Neural cell (in vitro differentiated cells): Measurements from ENCODE around the gene KCNQ2. TPM values are rescaled to one million over a fixed set of nuclear protein-coding genes. Genes with fewer than 3 reads are reported as not detected.

Experiments
- H2AFZ ChIP-seq: fragments of 200-600, 300-800 bp; sonication (generic), shearing (Covaris generic); 2 replicates; pipeline ENCODE4 v1.6.0; 2014; ENCODE audit warnings: low read depth, mild to moderate bottlenecking, antibody characterized with exemption, low read length, moderate library complexity
- H3F3A ChIP-seq: fragments of 200-600 bp; shearing (Covaris generic); 2 replicates; pipeline ENCODE4 v1.6.1; 2016; ENCODE audit warnings: mild to moderate bottlenecking, moderate library complexity, mixed read lengths, antibody characterized with exemption, low read length; ENCODE audit not compliant: insufficient read depth, poor library complexity, severe bottlenecking
- H3K27ac ChIP-seq: fragments of 200-600, 300-800 bp; sonication (generic), shearing (Covaris generic); 2 replicates; pipeline ENCODE4 v1.5.1; 2014; ENCODE audit warnings: mild to moderate bottlenecking, low read length, moderate library complexity
- H3K27me3 ChIP-seq: fragments of 300-800, 200-600 bp; sonication (generic), shearing (Covaris generic); 2 replicates; pipeline ENCODE4 v1.6.0; 2014; ENCODE audit warnings: mild to moderate bottlenecking, low read depth, low read length, moderate library complexity; ENCODE audit not compliant: insufficient read depth
- H3K36me3 ChIP-seq: fragments of 300-800, 200-600 bp; sonication (generic), shearing (Covaris generic); 2 replicates; pipeline ENCODE4 v1.5.1; 2014; ENCODE audit warnings: mild to moderate bottlenecking, antibody characterized with exemption, low read length, moderate library complexity; ENCODE audit not compliant: insufficient read depth
- H3K4me2 ChIP-seq: fragments of 300-800, 200-600 bp; sonication (generic), shearing (Covaris generic); 2 replicates; pipeline ENCODE4 v1.6.0; 2014; ENCODE audit warnings: mild to moderate bottlenecking, low read length
- H3K4me3 ChIP-seq: fragments of 300-800, 200-600 bp; sonication (generic), shearing (Covaris generic); 2 replicates; pipeline ENCODE4 v1.5.1; 2014; ENCODE audit warnings: mild to moderate bottlenecking, low read length, moderate library complexity
- H3K79me2 ChIP-seq: fragments of 200-600 bp; shearing (Covaris generic); replicated peaks from 2 replicates; pipeline ENCODE4 v1.6.0; 2014; ENCODE audit warnings: mild to moderate bottlenecking, low read length, moderate library complexity; ENCODE audit not compliant: insufficient read depth
- H3K9ac ChIP-seq: fragments of 300-800, 200-600 bp; sonication (generic), shearing (Covaris generic); 2 replicates; pipeline ENCODE4 v1.6.1; 2016; ENCODE audit warnings: mild to moderate bottlenecking, low read length, mixed read lengths
- H3K9me2 ChIP-seq: fragments of 200-600 bp; shearing (Covaris generic); 2 replicates; pipeline ENCODE4 v1.6.1; 2016; ENCODE audit warnings: mild to moderate bottlenecking, low read length, mixed read lengths; ENCODE audit not compliant: insufficient read depth
- H3K9me3 ChIP-seq: fragments of 200-600, 300-800 bp; sonication (generic), shearing (Covaris generic); 2 replicates; pipeline ENCODE4 v1.6.1; 2016; ENCODE audit warnings: mild to moderate bottlenecking, mixed run types, low read length, moderate library complexity, mixed read lengths
- H4K20me1 ChIP-seq: fragments of 200-600 bp; shearing (Covaris generic); 2 replicates; pipeline ENCODE4 v1.6.1; 2016; ENCODE audit warnings: mild to moderate bottlenecking, mixed run types; ENCODE audit not compliant: insufficient read depth
- CTCF ChIP-seq: fragments of 450-650 bp; IDR thresholded peaks from 2 replicates; pipeline ENCODE4 v1.5.1; 2014; ENCODE audit warnings: antibody characterized with exemption, mild to moderate bottlenecking, moderate library complexity; ENCODE audit not compliant: poor library complexity, severe bottlenecking
- EP300 ChIP-seq: fragments of 450-650 bp; conservative IDR thresholded peaks from 2 replicates; pipeline ENCODE4 v1.6.1; 2014; ENCODE audit warnings: antibody characterized with exemption, mild to moderate bottlenecking, moderate library complexity; ENCODE audit not compliant: poor library complexity, severe bottlenecking
- EZH2 ChIP-seq: fragments of 200-600, 300-800 bp; shearing (Covaris generic), sonication (generic); IDR thresholded peaks from 2 replicates; pipeline ENCODE4 v1.6.1; 2014; ENCODE audit warnings: antibody characterized with exemption, low read length, borderline replicate concordance, mild to moderate bottlenecking; ENCODE audit not compliant: insufficient read depth, poor library complexity, severe bottlenecking
- MXI1 ChIP-seq: fragments of 450-650 bp; conservative IDR thresholded peaks from 2 replicates; pipeline ENCODE4 v1.6.1; 2014; ENCODE audit warnings: antibody characterized with exemption, mild to moderate bottlenecking; ENCODE audit not compliant: poor library complexity, severe bottlenecking
- POLR2AphosphoS5 ChIP-seq: IDR thresholded peaks from 2 replicates; pipeline ENCODE4 v1.6.1; 2012
- RAD21 ChIP-seq: fragments of 450-650 bp; conservative IDR thresholded peaks from 2 replicates; pipeline ENCODE4 v1.6.1; 2014; ENCODE audit warnings: antibody characterized with exemption, mild to moderate bottlenecking, moderate library complexity
- REST ChIP-seq: IDR thresholded peaks from 2 replicates; pipeline ENCODE4 v1.6.1; 2012; ENCODE audit warnings: borderline replicate concordance
- SMC3 ChIP-seq: fragments of 450-650 bp; conservative IDR thresholded peaks from 2 replicates; pipeline ENCODE4 v1.6.1; 2014; ENCODE audit warnings: antibody characterized with exemption, mild to moderate bottlenecking, moderate library complexity; ENCODE audit not compliant: poor library complexity
- TAF1 ChIP-seq: IDR thresholded peaks from 2 replicates; pipeline ENCODE4 v1.6.1; 2012; ENCODE audit warnings: low read depth
- polyA plus RNA-seq: library from polyadenylated mRNA; depleted of rRNA; stranded (reverse); fragments of >200 nt; gene quantifications from 2 replicates; pipeline ENCODE4 v1.2.3, GENCODE V29; 2014

Gene KCNQ2
- polyA plus RNA-seq, 1 donor from 2014 or later = 84.7 TPM

- Histone ChIP-seq H3K27me3 (no peaks in the 10 kb centered on the region), H3K9me2 (no peaks in the 10 kb centered on the region), H3K9ac (no peak overlapping the region), H4K20me1 (no peaks in the 10 kb centered on the region), H3K36me3 (no peaks in the 10 kb centered on the region), H3K9me3 (no peaks in the 10 kb centered on the region), H3K27ac (no peak overlapping the region), H3F3A (no peaks in the 10 kb centered on the region), H3K4me3 (no peak overlapping the region), H3K4me2 (no peak overlapping the region), H2AFZ (no peak overlapping the region), H3K79me2 (no peaks in the 10 kb centered on the region)
- TF ChIP-seq EZH2 (no peak), EP300 (no peak), TAF1 (no peak), REST (no peak), MXI1 (no peak), SMC3 (no peak), CTCF (no peak), RAD21 (no peak), POLR2AphosphoS5 (no peak)
Observed at GRCh38 chr20:63374504-63374903, 98.0 kb downstream of the KCNQ2 start.

- Histone ChIP-seq H3K27ac (no peak overlapping the region), H3K27me3 (no peaks in the 10 kb centered on the region), H3F3A (no peaks in the 10 kb centered on the region), H3K79me2 (no peaks in the 10 kb centered on the region), H3K9me3 (no peaks in the 10 kb centered on the region), H2AFZ (no peak overlapping the region), H4K20me1 (no peaks in the 10 kb centered on the region), H3K36me3 (no peaks in the 10 kb centered on the region), H3K4me2 (no peak overlapping the region), H3K9me2 (no peaks in the 10 kb centered on the region), H3K9ac (no peak overlapping the region), H3K4me3 (no peak overlapping the region)
- TF ChIP-seq CTCF (no peak), MXI1 (no peak), REST (no peak), POLR2AphosphoS5 (no peak), EP300 (no peak), TAF1 (no peak), SMC3 (no peak)
Observed at GRCh38 chr20:63373996-63374395, 98.5 kb downstream of the KCNQ2 start.
